NCI-H128 (cell line): Measurements from ENCODE around the gene KRTAP10-4.
"Not testable (repeated sequence)": the region's sequence is repeated elsewhere in the genome, so short reads cannot be mapped to it uniquely, and the experiment has no call there.

ENCODE experiments used
- DNase-seq: peaks from one replicate; lab custom pipeline; 2025; ENCODE audit not compliant: unreplicated experiment; lab: John Stamatoyannopoulos, UW

The KRTAP10-4 gene

DNA sequence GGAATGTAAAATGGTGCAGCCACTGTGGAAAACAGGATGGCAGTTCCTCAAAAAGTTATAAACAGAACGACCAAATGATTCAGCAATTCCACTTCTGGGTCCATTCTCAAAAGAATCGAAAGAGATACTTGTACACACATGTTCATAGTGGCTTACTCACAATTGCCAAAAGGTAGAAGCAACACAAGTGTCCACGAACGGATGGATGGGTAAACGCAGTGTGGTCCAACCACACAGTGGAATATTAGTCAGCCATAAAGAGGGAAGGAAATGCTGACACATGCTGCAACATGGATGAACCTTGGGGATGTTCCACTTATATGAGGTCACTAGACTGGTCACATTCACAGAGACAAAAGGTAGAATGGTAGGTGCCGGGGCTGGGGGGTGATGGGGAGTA lies 38.8 kb upstream of the KRTAP10-4 start:
- DNase-seq: no peak

DNA sequence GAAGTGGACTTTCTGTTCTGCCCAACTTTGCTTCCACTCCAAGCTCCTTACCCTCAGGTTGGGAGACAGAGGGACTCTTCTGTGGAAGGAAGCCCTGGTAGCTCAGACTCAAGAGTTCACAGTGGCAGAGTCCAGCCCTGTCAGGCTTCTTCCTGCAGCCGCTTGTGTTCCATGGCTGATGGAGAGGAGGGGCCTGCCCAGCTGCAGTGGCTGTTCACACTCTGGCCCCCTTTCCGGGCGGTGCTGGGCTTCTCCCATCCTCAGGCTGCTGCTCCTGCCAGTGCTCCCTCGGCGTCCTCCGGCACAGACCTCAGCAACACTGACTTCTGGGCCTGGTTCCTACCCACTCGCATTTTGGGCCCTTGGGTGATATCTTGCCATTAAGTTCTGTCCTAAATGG lies 37.6 kb upstream of the KRTAP10-4 start:
- DNase-seq: no peak

DNA sequence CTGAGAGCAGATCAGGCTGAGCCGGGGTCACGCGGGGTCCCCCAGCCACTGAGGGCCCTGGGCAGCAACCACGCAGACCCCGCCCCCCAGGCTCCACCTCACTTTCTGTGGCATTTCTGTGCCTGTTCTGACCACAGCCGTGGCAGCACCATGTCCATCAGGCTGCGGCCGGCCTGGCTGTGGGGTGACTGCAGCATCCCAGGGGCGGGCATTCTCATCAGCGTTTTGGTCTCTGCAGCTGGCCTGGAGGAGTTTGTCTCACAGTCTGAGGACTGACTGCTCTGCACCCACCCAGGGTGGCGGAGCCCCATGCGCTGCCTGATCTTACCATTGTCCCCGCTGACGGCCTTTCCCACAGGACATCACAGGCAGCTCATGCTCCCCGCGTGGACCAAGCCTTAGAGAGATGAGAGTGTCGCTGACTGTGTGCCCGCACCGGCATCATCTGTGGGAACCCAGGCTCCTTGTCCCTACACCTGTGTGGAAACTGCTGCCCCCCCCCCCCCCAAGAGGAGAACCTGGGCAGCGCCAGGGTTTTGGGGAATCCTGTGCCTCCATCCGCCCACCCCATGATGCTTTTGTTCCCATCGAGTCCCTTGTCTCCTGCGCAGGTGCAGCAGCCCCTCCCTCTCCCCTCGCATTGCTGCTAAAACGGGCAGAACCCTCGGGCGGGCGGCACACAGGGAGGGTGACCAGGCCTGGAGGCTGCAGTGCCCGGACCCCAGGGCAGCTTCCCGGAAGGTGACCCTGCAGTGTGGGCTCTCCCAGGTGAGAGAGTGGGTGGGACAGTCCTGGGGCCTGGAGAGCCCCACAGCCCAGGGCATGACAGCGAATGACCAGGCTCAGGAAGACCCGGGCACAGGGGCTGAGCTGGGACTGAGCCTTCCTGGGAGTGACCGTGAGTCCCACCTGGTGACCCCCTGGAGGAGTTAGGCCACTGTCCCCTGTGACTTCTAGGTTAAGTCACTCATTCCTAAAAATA lies 35.3 kb upstream of the KRTAP10-4 start:
- no peak for DNase-seq

DNA sequence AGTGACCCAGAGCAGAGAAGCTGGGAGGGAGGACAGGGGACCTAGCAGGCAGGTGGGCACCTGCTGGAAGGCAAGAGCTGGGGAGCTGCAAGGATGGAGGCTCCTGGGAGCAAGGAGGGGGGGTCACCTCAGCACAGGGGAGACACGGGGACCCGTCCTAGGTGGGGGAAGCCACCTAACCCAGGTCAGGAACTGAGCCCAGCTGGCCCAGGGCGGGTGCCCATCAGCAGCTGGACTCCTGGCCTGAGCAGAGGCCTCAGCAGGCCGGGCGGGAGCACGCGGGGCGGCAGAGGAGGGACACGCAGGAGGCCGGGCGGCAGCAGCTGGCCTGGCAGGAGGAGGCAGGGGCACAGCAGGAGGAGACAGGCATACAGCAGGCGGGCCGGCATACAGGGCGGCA lies 34.5 kb upstream of the KRTAP10-4 start:
- no peak for DNase-seq

DNA sequence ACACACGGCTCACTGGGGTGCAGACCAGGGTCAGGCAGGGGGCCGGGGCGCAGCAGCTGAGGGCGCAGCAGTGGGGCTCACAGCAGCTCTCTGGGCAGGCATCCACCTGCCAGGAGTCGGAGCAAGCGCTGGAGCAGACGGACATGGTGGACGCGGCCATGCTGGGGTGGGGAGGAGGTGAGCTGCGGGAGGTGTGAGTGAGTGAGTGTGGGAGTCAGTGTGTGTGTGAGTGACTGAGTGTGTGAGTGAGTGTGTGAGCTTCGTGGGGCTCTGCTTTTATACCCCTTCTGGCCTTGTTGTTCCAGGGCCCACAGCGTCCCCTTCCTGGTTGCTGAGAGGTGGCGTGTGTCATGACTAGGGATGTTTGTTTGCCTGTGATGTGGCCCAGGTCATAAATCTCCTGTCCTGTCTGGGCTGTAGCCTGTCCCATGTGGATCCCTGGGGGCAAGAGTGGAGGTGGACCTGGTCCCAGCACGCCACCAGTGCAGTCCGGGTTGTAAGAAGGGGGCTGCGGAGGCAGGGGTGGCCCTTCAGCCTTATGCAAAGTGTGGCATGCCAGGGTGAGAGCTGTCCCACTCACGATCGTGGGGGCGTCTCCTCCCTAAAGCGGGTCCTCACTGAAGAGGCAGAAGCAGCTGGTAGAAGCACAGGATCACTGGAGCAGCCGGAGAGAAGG lies 33.4 kb upstream of the KRTAP10-4 start, which contains the start of gene KRTAP10-1:
Gene KRTAP10-1 (minus strand): TSS at position 205 of the 676 bp plus-strand sequence. CDS start 45 bp downstream, at position 160.
- no peak for DNase-seq

DNA sequence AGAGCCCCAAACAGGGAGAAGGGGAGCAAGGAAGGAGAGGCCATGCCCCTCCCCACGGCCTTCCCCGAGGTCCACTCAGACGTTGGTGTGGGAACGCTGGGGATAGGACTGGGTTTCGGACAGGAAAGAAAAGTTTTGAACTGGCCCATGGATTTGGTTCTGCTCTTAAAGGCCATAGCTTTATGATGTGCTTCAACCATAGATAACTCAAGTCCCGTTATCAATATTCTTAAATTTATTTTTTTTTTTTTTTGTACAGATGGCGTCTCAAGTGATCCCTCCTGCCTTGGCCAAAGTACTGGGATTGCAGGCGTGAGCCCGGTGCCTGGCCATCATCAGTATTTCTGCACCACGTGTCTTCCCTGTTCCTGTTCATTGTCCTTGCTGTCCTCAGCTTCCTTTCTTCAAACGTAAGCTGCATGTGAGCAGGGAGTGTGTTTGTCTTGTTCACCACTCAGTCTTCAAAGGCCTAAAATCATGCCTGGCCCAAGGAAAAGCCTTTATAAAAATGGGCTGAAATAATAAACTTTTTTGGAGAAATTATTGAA lies 32.7 kb upstream of the KRTAP10-4 start:
- no peak for DNase-seq

DNA sequence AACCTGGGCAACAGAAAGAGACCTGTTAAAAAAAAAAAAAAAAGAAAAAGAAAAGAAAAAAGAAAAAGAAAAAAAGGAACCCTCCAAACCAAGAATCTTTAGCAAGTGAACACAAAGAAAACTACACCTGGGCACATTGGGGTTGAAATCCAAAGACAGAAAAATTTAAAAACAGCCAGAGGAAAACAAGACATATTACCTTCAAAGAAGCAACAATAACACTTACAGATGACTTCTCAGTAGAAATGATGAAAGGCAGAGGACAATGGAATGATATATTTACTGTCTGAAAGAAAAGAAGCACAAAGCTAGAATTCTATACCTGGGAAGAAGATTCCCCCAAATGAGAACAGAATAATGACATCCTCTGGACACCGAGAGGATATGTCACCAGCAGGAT lies 30.8 kb upstream of the KRTAP10-4 start:
- no peak for DNase-seq

DNA sequence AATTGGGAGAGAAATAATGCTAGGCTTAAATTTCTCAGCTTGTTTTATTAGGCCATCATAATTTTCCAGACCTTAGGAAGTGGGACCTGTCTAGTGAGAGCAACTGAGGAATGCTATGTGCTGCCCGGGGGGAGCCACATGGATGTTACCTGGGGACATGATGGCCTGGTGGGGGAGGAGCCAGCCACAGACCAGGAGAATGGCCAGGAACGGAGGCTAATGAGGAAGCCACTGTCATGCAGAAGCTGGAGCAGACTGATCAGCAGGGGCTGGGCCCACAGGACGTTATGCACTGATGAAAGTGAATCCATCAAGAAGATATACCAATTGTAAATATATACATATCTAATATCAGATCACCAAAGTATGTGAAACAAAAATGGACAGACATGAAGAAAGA lies 29.0 kb upstream of the KRTAP10-4 start:
- DNase-seq: no peak

DNA sequence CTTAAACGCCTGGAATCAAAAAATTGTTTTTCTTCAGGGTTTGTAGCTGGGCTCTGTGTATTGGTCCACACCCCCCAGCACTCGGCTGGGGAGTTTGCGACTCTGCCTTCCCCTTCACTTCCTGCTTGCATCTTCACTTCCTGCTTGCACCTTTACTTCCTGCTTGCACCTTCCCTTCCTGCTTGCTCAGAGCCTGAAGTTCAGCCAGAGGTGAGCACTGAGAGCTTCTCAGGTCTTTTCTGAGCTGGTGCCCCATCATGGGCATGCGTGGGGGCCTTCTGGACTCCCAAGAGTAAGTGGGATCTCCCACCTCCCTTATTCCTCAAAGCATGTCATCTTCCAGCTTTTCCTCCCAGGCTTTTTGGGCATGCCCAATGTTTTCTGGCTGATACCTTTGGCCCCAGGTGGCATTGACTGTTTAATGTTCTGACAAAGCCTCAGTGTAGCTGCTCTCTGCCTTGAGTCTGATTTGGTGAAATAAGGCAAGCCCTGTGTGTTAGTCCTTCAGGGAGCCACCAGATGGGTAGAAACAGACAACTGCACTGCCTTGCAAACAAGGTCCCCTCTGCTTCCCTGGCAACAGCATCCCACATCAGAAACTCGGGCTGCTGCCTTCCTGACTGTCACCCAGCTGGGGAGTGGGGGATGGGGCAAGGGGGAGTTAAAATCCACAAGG lies 25.7 kb upstream of the KRTAP10-4 start:
- DNase-seq: no peak

DNA sequence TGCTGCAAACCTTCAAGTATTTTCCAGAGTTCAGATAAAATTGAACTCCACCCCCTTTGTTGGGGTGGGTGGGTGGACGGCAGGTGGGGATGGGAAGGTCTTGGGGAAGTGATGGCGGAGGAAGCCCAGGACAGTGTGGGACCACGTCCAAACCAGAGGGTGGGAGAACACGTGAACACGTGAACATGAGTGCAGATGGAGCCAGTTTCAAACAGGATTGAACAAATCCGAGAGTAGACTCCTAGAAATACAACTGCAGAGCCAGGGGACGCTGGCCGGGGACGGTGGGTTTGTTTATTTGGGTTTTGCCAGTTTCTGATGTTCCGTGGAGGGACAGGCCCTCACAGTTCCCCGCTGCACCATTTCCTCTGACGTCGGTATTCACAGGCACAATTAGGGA lies 25.1 kb upstream of the KRTAP10-4 start:
- DNase-seq: no peak

DNA sequence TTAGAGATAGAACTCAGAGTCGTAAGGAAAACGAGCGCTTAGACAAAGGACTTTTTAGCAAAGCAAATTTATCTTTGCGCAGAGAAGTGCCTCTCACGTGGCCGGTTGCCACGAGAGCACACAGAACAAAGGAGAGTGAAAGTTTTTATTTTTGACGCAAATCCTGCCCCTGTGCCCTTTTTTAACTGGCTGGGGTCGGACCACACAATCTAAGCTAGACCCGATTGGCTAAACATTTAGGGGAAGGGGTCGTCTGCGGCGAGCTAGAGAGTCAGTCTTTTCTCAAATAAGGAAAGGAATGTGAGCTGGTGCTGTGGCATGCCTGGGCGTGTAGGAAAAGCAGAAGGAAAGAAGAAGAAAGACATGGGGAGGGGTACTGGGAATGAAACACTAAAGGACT lies 24.6 kb upstream of the KRTAP10-4 start:
- DNase-seq: no peak

DNA sequence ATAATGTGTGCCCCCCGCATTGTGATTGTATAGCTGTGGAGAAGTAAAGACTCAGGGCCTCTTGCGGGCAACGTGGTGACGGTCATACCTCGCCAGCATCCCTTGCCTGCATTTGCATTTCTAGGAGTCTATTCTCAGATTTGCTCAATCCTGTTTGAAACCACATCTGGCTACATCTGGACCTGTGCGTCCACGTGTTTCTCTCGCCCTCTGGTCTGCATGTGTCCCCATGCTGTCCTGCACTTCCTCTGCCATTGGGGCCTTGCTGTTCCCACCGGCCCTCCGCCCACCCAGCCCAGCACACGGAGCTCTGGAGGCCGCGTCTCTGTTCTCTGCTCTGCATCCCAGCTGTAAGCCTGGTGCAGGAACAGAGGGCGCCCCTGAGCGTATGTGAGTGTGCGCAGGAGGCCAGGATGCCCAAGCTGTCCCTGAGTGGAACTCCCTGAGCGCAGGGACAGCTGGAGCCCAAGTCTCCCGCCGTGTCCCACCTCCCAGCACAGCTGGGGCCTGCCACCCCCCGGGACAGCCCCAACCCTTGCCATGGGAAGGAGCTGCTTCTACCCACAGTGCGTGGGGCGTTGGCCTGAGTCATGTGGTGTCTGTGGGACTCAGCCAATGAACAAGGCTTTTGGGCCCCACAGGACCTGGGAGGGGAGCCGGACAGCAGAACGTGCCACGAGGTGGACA lies 23.9 kb upstream of the KRTAP10-4 start:
- no peak for DNase-seq

DNA sequence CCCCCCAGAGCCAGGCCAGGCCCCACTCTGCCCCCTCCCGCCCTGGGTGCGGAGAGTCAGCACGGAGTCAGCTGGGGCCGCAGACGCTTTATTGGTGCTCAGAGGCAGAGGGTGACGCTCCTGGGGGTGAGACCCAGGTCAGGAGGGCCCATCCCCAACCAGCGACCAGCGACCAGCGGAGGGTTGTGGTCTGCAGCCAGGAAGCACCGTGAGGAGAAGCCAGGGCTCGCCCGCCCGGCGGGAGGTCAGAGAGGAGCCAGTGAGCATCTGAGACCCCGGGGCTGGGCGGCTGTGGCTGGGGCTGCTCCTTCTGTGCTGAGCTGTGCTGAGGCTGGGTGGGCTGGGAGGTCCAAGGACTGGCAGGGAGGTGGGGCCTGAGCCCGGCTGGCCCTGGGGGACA lies 23.2 kb upstream of the KRTAP10-4 start:
- not testable (repeated sequence) for DNase-seq

DNA sequence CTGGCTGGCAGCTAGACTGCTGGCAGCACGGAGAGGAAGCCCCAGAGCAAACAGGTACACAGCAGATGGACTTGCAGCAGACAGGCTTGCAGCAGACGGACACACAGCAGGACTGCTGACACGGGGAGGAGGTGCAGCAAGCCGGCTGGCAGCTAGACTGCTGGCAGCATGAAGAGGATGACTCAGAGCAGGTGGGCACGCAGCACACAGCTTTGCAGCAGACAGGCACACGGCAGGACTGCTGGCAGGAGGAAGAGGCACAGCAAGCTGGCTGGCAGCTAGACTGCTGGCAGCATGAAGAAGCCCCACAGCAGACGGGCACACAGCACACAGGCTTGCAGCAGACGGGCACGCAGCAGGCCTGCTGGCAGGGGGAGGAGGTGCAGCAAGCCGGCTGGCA lies 22.7 kb upstream of the KRTAP10-4 start:
- DNase-seq: no peak

DNA sequence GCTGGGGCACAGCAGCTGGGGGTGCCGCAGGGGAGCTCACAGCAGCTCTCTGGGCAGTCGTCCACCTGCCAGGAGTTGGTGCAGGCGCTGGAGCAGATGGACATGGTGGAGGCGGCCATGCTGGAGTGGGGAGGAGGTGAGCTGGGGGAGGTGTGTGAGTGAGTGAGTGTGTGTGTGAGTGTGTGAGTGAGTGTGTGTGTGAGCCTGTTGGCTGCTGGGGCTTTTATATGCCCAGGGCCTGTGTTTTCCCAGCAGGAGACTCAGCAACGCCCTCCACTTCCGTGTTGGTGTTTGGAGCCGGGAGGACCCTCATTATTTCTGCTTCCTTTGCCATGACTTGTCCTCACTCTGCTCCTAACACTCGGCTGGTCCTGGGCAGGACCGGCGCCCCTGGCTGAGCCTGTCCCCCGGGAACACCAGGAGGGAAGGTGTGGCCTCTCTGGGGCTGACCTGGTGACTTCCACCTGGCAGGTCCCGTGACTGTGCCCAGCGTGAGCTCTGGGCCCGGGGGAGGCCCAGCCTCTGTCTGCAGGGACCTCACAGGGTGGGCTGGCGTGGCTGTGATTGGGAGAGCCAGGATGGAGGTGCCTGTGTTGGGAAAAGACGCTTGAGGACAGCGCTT lies 22.1 kb upstream of the KRTAP10-4 start, which contains the start of gene KRTAP10-2:
Gene KRTAP10-2 (minus strand): TSS at position 166 of the 622 bp plus-strand sequence. CDS start 47 bp downstream, at position 119.
- no peak for DNase-seq

DNA sequence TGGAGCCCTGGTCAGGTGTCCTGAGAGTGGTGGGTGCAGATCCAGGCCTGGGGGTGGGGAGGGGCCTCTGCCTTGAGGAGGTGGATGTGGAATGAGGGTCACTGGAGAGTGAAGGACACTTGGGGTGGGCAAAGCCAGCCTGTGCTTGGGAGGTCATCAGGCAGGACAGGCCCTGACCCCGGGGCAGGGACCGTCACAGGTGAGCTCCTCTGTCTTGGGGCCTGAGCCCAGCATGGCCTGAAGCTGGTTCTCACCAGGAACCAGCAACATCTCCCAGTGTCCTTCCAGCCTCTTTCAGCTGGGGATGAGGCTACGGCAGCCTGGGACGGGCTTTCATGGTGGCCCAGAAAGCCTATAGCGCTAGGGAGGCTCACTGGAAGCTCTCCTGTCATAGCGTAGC lies 21.4 kb upstream of the KRTAP10-4 start:
- DNase-seq: no peak

DNA sequence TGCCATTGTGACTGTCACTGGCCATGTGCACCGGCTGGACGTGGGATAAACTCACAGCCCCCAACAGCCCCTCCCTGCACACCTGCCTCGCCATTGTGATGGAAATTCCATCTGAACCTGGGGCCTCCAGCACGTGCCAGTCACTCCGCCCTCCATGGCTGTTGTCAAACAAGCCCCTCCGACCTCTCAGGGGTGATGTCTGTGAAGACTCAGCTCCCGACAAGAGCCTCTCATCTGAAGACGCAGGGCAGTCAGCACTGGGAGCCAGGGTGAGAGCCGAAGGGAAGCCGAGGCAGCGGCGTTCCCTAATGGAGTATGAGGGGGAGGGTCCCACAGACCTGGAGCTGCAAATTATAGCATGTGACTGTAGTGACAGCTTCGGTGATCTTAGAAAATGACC lies 20.8 kb upstream of the KRTAP10-4 start:
- DNase-seq: no peak

DNA sequence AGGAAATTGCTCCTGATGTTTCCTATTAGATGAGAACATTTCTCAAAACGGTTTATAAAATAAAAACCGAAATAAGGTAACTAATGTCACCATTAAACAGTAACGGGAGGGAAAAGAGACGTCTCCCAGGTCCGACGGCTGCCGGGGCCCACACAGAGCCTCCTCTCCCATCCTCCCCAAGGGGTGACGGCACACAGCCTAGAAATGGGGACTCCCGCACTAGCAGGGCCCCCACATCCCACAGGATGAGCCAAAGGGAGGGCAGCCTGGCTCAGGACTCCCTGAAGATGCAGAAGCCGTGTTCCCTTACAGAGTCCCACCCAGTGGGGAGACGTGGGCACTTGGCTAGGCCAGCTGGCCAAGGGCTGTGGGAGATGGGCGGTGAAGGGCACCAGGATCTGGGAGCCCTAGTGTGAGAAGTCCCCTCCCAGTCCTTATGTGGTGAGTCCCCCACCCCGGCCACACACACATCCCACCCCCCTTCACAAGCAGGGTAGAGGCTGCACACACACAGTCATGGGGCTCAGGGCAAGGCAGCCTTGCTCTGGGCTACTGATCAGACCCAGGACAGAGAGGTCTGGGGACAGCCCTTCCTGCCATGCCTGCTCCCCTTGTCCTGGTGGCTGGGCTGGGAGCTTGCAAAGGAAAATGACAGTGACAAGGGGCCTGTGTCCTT lies 18.2 kb upstream of the KRTAP10-4 start:
- no peak for DNase-seq

DNA sequence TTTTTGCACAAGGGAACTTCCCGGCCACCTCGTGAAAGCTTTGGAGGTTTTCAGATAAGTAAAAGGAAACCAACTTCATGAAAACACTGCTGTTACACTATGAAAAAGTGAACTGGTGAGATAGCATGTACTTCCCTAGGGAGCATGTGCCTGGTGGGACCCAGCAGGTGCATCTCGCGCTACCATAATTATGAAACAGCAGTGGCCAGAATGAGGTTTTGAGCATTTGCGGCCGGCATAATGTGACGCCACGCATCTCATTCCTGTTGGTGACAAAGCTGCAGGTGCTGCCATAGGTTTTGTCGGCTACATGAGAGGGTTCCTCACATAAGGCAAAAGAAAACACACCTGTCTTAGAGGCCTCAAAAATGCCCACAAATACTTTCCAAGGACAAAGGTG lies 16.6 kb upstream of the KRTAP10-4 start:
- no peak for DNase-seq
